ENCODE results near the gene MSI2.

The MSI2 gene

GRCh38 chr17:57707892-57708291 lies 451.6 kb downstream of the MSI2 start:
- TF ChIP-seq EZH2 (IDR thresholded peaks at IDR 0.05; ENCODE audit: borderline replicate concordance, low read length) (no peak), CTCF (IDR thresholded peaks at IDR 0.05; ENCODE audit: low read length) (no peak)
- H3K9me3 ChIP-seq (ENCODE audit: low read length), result peaks cover 4% of the 10 kb centered on the region; the same call in 1 of the 2 replicates
- H4K20me1 ChIP-seq (ENCODE audit: insufficient read depth, low read length), result no peaks in the 10 kb centered on the region
- no peak overlapping the region for H2AFZ ChIP-seq (ENCODE audit: low read length)
- no peaks in the 10 kb centered on the region for H3K79me2 ChIP-seq (ENCODE audit: insufficient read depth, low read length)
- H3K9ac ChIP-seq (ENCODE audit: low read length), result no peak overlapping the region
- no peaks in the 10 kb centered on the region for H3K36me3 ChIP-seq (ENCODE audit: insufficient read depth, low read length)
- no peaks in the 10 kb centered on the region for H3F3A ChIP-seq (ENCODE audit: insufficient read depth, low read length)
- no peaks in the 10 kb centered on the region for H3K9me2 ChIP-seq (ENCODE audit: low read depth, low read length)
- no peak overlapping the region for H3K27ac ChIP-seq (ENCODE audit: low read depth, low read length, poor library complexity, severe bottlenecking)
- no peaks in the 10 kb centered on the region; the same call in 1 of the 2 replicates for H3K27me3 ChIP-seq (ENCODE audit: insufficient read depth, low read length)
- H3K4me1 ChIP-seq (ENCODE audit: insufficient read depth, low read length, severe bottlenecking), result no peaks in the 10 kb centered on the region
- no peak overlapping the region for H3K4me2 ChIP-seq (ENCODE audit: low read length)
- no peak overlapping the region for H3K4me3 ChIP-seq (ENCODE audit: low read depth, low read length, poor library complexity, severe bottlenecking)

- Histone ChIP-seq H3K9me3 (ENCODE audit: low read length) (peaks cover 4% of the 10 kb centered on the region; the same call in 1 of the 2 replicates), H3K4me3 (ENCODE audit: low read depth, low read length, poor library complexity, severe bottlenecking) (no peak overlapping the region), H3K9me2 (ENCODE audit: low read depth, low read length) (no peaks in the 10 kb centered on the region), H3K27me3 (ENCODE audit: insufficient read depth, low read length) (no peaks in the 10 kb centered on the region; the same call in 1 of the 2 replicates), H3K4me2 (ENCODE audit: low read length) (no peak overlapping the region), H3K36me3 (ENCODE audit: insufficient read depth, low read length) (no peaks in the 10 kb centered on the region), H3F3A (ENCODE audit: insufficient read depth, low read length) (no peaks in the 10 kb centered on the region), H4K20me1 (ENCODE audit: insufficient read depth, low read length) (no peaks in the 10 kb centered on the region), H3K9ac (ENCODE audit: low read length) (no peak overlapping the region), H3K27ac (ENCODE audit: low read depth, low read length, poor library complexity, severe bottlenecking) (no peak overlapping the region), H3K79me2 (ENCODE audit: insufficient read depth, low read length) (no peaks in the 10 kb centered on the region), H2AFZ (ENCODE audit: low read length) (no peak overlapping the region), H3K4me1 (ENCODE audit: insufficient read depth, low read length, severe bottlenecking) (no peaks in the 10 kb centered on the region)
- no peak for TF ChIP-seq CTCF (IDR thresholded peaks at IDR 0.05; ENCODE audit: low read length)
- TF ChIP-seq EZH2 (IDR thresholded peaks at IDR 0.05; ENCODE audit: borderline replicate concordance, low read length), result no peak
Observed at GRCh38 chr17:57708410-57708809, 452.1 kb downstream of the MSI2 start.

GRCh38 chr17:57713140-57713539 lies 456.8 kb downstream of the MSI2 start:
- H3F3A ChIP-seq (ENCODE audit: insufficient read depth, low read length), result no peaks in the 10 kb centered on the region
- H3K9me3 ChIP-seq (ENCODE audit: low read length), result peaks cover 4% of the 10 kb centered on the region; the same call in 1 of the 2 replicates
- no peaks in the 10 kb centered on the region for H3K36me3 ChIP-seq (ENCODE audit: insufficient read depth, low read length)
- no peaks in the 10 kb centered on the region for H3K79me2 ChIP-seq (ENCODE audit: insufficient read depth, low read length)
- H3K9me2 ChIP-seq (ENCODE audit: low read depth, low read length), result no peaks in the 10 kb centered on the region
- no peak overlapping the region for H3K9ac ChIP-seq (ENCODE audit: low read length)
- no peaks in the 10 kb centered on the region for H4K20me1 ChIP-seq (ENCODE audit: insufficient read depth, low read length)
- no peak overlapping the region for H3K4me2 ChIP-seq (ENCODE audit: low read length)
- H3K4me3 ChIP-seq (ENCODE audit: low read depth, low read length, poor library complexity, severe bottlenecking), result no peak overlapping the region
- H3K27me3 ChIP-seq (ENCODE audit: insufficient read depth, low read length), result no peaks in the 10 kb centered on the region; the same call in 1 of the 2 replicates
- H3K4me1 ChIP-seq (ENCODE audit: insufficient read depth, low read length, severe bottlenecking), result no peaks in the 10 kb centered on the region
- no peak overlapping the region for H2AFZ ChIP-seq (ENCODE audit: low read length)
- no peak overlapping the region for H3K27ac ChIP-seq (ENCODE audit: low read depth, low read length, poor library complexity, severe bottlenecking)
- TF ChIP-seq CTCF (IDR thresholded peaks at IDR 0.05; ENCODE audit: low read length), result no peak
- TF ChIP-seq EZH2 (IDR thresholded peaks at IDR 0.05; ENCODE audit: borderline replicate concordance, low read length), result no peak
